HepG2 (cell line): Measurements from ENCODE around the gene PCYT2.

Experiments used
- SIN3A ChIP-seq: IDR thresholded peaks from 2 replicates; pipeline ENCODE4 v1.6.1; 2011; ENCODE audit warnings: low read depth, mild to moderate bottlenecking, control low read depth, low read length, borderline replicate concordance
- TF ChIP-seq, protein P1 (sequence below): sonication (generic); formaldehyde crosslinking; IDR thresholded peaks from 2 replicates; pipeline ENCODE4 v1.5.0; 2020; ENCODE audit warnings: mild to moderate bottlenecking, missing genetic modification reagents, moderate library complexity

DNA sequence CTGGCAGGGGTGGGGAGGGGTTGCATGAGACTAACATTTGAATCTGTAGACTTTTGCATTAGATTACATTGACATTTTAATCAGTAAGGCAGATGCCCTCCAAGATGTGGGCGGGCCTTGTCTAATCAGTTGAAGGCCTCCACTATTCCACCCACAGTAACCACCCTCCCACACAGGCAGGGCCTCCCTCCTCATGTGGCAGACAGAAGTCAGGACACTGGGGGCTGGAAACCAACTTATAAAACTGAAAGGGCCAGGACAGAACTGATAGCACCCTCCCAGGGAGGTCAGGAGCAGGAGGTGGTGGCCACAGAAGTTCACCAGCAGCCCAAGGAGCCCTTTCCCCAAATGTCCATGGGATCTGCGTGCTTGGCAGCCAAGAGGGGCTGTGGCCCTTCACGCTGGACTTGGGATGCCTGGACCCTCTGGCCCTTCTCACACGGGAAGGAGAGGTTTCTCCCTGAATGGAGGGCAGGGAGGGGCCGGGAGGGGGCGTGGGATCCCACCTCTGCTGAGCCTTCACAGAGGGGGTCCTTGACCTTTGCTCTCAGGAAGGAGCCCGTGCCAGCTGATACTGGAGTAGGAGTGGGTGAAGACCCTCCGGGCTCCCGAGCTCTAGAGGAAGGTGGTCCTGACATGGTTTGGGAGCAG, 21.3 kb upstream of the PCYT2 start:
- TF ChIP-seq, protein P1, sequence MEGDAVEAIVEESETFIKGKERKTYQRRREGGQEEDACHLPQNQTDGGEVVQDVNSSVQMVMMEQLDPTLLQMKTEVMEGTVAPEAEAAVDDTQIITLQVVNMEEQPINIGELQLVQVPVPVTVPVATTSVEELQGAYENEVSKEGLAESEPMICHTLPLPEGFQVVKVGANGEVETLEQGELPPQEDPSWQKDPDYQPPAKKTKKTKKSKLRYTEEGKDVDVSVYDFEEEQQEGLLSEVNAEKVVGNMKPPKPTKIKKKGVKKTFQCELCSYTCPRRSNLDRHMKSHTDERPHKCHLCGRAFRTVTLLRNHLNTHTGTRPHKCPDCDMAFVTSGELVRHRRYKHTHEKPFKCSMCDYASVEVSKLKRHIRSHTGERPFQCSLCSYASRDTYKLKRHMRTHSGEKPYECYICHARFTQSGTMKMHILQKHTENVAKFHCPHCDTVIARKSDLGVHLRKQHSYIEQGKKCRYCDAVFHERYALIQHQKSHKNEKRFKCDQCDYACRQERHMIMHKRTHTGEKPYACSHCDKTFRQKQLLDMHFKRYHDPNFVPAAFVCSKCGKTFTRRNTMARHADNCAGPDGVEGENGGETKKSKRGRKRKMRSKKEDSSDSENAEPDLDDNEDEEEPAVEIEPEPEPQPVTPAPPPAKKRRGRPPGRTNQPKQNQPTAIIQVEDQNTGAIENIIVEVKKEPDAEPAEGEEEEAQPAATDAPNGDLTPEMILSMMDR = no peak
- TF ChIP-seq SIN3A = no peak
